HepG2 (cell line): ENCODE results near the gene GGTA1. TPM values are rescaled to one million over a fixed set of nuclear protein-coding genes. Genes with fewer than 3 reads are reported as not detected.

ENCODE experiments used
- ATAC-seq: fragments of 200-7000 bp; cut with Tn5 transposase; 3 replicates; pipeline ENCODE4 v1.9.1; 2020; ENCODE audit warnings: mild to moderate bottlenecking, moderate library complexity
- BruUV-seq: library from RNA; stranded (reverse); fragments of 400-500 nt; replicated peaks from 2 replicates; lab custom pipeline; 2021; lab: Mats Ljungman, UMichigan
- CTCF ChIA-PET: fragments of 300-600 bp; formaldehyde crosslinking; extraction: SDS; loops from one replicate; lab custom pipeline; 2021; ENCODE audit warnings: low total read pairs, inconsistent platforms, low intra/inter-chr PET ratio; lab: Yijun Ruan, JAX
- POLR2A ChIA-PET: fragments of 350-600 bp; sonication (Branson Sonifier 250); formaldehyde crosslinking; loops from one replicate; lab custom pipeline; 2020; ENCODE audit warnings: antibody characterized with exemption, inconsistent platforms; lab: Yijun Ruan, JAX
- DNase-seq: peaks from one replicate; pipeline ENCODE4 v3.0.0-alpha.2; 2015; ENCODE audit warnings: low spot score
- FAIRE-seq: peaks from 3 replicates; lab custom pipeline; 2011; peaks lifted over from hg19 to GRCh38; lab: Jason Lieb, UNC
- H2AFZ ChIP-seq: one replicate; pipeline ENCODE4 v1.6.1; 2011; ENCODE audit warnings: low read length, inconsistent platforms
- H3K27ac ChIP-seq: fragments of 300-600 bp; 3 replicates; pipeline ENCODE4 v1.8.0; 2011; ENCODE audit warnings: mixed run types, mild to moderate bottlenecking, mixed read lengths, low read length, inconsistent platforms; ENCODE audit not compliant: insufficient read depth; ENCODE audit errors: extremely low read length
- H3K27me3 ChIP-seq, 2 experiments: fragments of 200-600 bp in 1 of 2; 2 replicates in 1 of 2; 3 replicates in 1 of 2; pipeline versions ENCODE4 v1.6.0 to v1.8.0; 2011; ENCODE audit warnings: low read length in 2 of 2, mild to moderate bottlenecking in 2 of 2, moderate library complexity in 2 of 2, inconsistent platforms in 1 of 2; ENCODE audit not compliant: insufficient read depth in 2 of 2, control insufficient read depth in 1 of 2
- H3K36me3 ChIP-seq, 2 experiments: fragments of 200-600 bp in 1 of 2; replicated peaks in 1 of 2; 2 replicates in 1 of 2; 3 replicates in 1 of 2; pipeline versions ENCODE4 v1.5.1 to v1.8.0; 2011; ENCODE audit warnings: low read length in 2 of 2, inconsistent platforms in 1 of 2; ENCODE audit not compliant: insufficient read depth in 2 of 2, control insufficient read depth in 1 of 2
- H3K4me1 ChIP-seq: 2 replicates; pipeline ENCODE4 v1.5.1; 2012; ENCODE audit warnings: low read length, inconsistent platforms; ENCODE audit not compliant: insufficient read depth
- H3K4me2 ChIP-seq: 2 replicates; pipeline ENCODE4 v1.6.0; 2011; ENCODE audit warnings: low read depth, low read length, inconsistent platforms
- H3K4me3 ChIP-seq, 3 experiments: fragments of 200-600 bp in 1 of 3; sonication (generic), shearing (Covaris generic) in 1 of 3; replicated peaks in 1 of 3; 2 replicates each; pipeline ENCODE4 v1.5.1; 2011 to 2016; ENCODE audit warnings: low read length in 3 of 3, inconsistent platforms in 2 of 3, low read depth in 2 of 3, mild to moderate bottlenecking in 2 of 3, control low read depth in 1 of 3, mixed read lengths in 1 of 3; ENCODE audit not compliant: insufficient read depth in 1 of 3
- H3K79me2 ChIP-seq: one replicate; pipeline ENCODE4 v1.6.1; 2011; ENCODE audit warnings: low read length, inconsistent platforms; ENCODE audit not compliant: insufficient read depth
- H3K9ac ChIP-seq: 2 replicates; pipeline ENCODE4 v1.6.0; 2011; ENCODE audit warnings: mild to moderate bottlenecking, low read depth, low read length, inconsistent platforms; ENCODE audit not compliant: insufficient read depth
- H3K9me3 ChIP-seq: 2 replicates; pipeline ENCODE4 v1.5.1; 2012; ENCODE audit warnings: mild to moderate bottlenecking, low read length
- H4K20me1 ChIP-seq: 2 replicates; pipeline ENCODE4 v1.6.0; 2011; ENCODE audit warnings: inconsistent platforms, mild to moderate bottlenecking, low read length, moderate library complexity; ENCODE audit not compliant: insufficient read depth
- FIP1L1 ChIP-seq: fragments of 200-400 bp; formaldehyde crosslinking; IDR thresholded peaks from 2 replicates; pipeline ENCODE4 v1.6.1; 2018; ENCODE audit warnings: low read depth, mild to moderate bottlenecking, low read length, moderate library complexity, borderline replicate concordance; ENCODE audit not compliant: insufficient read depth
- HNRNPLL ChIP-seq: fragments of 200-400 bp; formaldehyde crosslinking; IDR thresholded peaks from 2 replicates; pipeline ENCODE4 v1.6.1; 2017; ENCODE audit warnings: mild to moderate bottlenecking, low read depth, low read length; ENCODE audit not compliant: poor library complexity, severe bottlenecking
- KAT8 ChIP-seq: IDR thresholded peaks from 2 replicates; pipeline ENCODE4 v1.6.1; 2016; ENCODE audit warnings: missing genetic modification reagents, missing compliant biosample characterization
- MYNN ChIP-seq: sonication (generic); formaldehyde crosslinking; IDR thresholded peaks from 2 replicates; pipeline ENCODE4 v1.4.0; 2020; ENCODE audit warnings: mild to moderate bottlenecking, low read depth, missing genetic modification reagents
- RORA ChIP-seq: sonication (generic); formaldehyde crosslinking; IDR thresholded peaks from 2 replicates; pipeline ENCODE4 v1.5.0; 2020; ENCODE audit warnings: mild to moderate bottlenecking, missing genetic modification reagents, moderate library complexity
- SIX4 ChIP-seq: sonication (generic); formaldehyde crosslinking; IDR thresholded peaks from 2 replicates; pipeline ENCODE4 v1.4.0; 2020; ENCODE audit warnings: missing genetic modification reagents
- ZFAT ChIP-seq: sonication (generic); formaldehyde crosslinking; conservative IDR thresholded peaks from 2 replicates; pipeline ENCODE4 v1.8.1; 2023; ENCODE audit warnings: missing genetic modification reagents, inconsistent platforms
- ZNF124 ChIP-seq: sonication (generic); formaldehyde crosslinking; IDR thresholded peaks from 2 replicates; pipeline ENCODE4 v1.4.0; 2020; ENCODE audit warnings: missing genetic modification reagents
- ZNF234 ChIP-seq: sonication (generic); formaldehyde crosslinking; conservative IDR thresholded peaks from 2 replicates; pipeline ENCODE4 v1.5.1; 2020; ENCODE audit warnings: mild to moderate bottlenecking, missing genetic modification reagents
- WGBS: methylation state at CpG from one replicate; pipeline ENCODE4 v1.1.6; 2017; ENCODE audit warnings: low lambda C conversion rate; 5-methylcytosine and 5-hydroxymethylcytosine counted together
- in situ Hi-C: cut with HindIII; loops from 2 replicates; pipeline ENCODE4 v1.10.0; 2017; ENCODE audit warnings: low pct_unique_long_range_greater_than_20kb; ENCODE audit not compliant: extremely low pct_ligation_motif_present
- intact Hi-C: fragments of 100-400 bp; cut with micrococcal nuclease; formaldehyde crosslinking; loops from one replicate; pipeline ENCODE4 v1.10.0; 2022; ENCODE audit not compliant: unreplicated experiment
- polyA plus RNA-seq, 8 experiments: library from polyadenylated mRNA; depleted of rRNA in 3 of 8; stranded (reverse) in 7 of 8; unstranded in 1 of 8; fragments of >200 nt; fragmentation: Illumina TruSeq in 4 of 8; extraction: Trizol in 4 of 8; gene quantifications; 2 replicates each; pipeline versions ENCODE4 v1.2.1 to v1.2.3, GENCODE V29; 2011 to 2016; ENCODE audit warnings: low read depth in 4 of 8, missing spikeins in 1 of 8, mixed read lengths in 1 of 8; ENCODE audit not compliant: insufficient read depth in 1 of 8
- total RNA-seq, 5 experiments: library from RNA; depleted of rRNA; stranded (reverse); fragments of >200 nt; fragmentation: Illumina TruSeq; extraction: Trizol; gene quantifications; 2 replicates each; pipeline ENCODE4 v1.2.3, GENCODE V29; 2016; ENCODE audit warnings: low read depth in 1 of 5
- TF ChIP-seq, protein P1 (sequence below): IDR thresholded peaks from 2 replicates; pipeline ENCODE4 v1.6.1; 2012; ENCODE audit warnings: low read length, improper control_type of control experiment
- TF ChIP-seq, protein P2 (sequence below): sonication (generic); formaldehyde crosslinking; IDR thresholded peaks from 2 replicates; pipeline ENCODE4 v1.4.0; 2020; ENCODE audit warnings: missing genetic modification reagents
- TF ChIP-seq, protein P3 (sequence below): sonication (generic); formaldehyde crosslinking; IDR thresholded peaks from 2 replicates; pipeline ENCODE4 v1.5.0; 2020; ENCODE audit warnings: missing genetic modification reagents
- TF ChIP-seq, protein P4 (sequence below): sonication (generic); formaldehyde crosslinking; IDR thresholded peaks from 2 replicates; pipeline ENCODE4 v1.5.0; 2020; ENCODE audit warnings: missing genetic modification reagents, mild to moderate bottlenecking, borderline replicate concordance

Gene GGTA1
- total and polyA plus RNA-seq, 2 of the 13 experiments (the other 11 are each of a cell fraction or from before 2014, with no cell fraction given) = not detected

DNA sequence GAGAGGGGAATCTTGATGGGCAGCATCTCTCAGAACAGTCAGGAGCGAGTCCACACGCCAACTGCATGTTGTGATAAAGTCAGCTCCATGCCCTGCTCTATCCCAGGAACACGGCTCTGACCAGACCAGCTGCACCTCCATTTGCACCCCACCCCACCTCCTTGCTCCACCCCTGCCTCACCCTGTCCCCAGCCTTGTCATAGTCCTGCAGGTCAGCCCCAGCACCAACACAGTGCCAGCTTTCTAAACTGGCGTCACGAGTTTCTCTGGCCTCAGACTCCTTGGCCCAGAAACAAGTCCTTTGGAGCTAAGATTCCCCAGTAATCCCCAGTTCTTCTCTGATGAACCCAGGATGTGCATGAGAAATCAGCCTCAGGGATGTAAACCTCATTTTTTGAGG lies 23.5 kb downstream of the GGTA1 start:
- H2AFZ ChIP-seq = no peak overlapping the region
- no peaks in the 10 kb centered on the region for H3K79me2 ChIP-seq
- ChIA-PET CTCF (no interaction called here), POLR2A (no interaction called here)
- in situ Hi-C loops = no loop called here
- WGBS = 11% methylated on average over 4 of the region's 5 CpGs
- intact Hi-C loops = no loop called here
- no peak overlapping the region for H3K4me3 ChIP-seq
- FAIRE-seq (no peak), DNase-seq (no peak), ATAC-seq (no peak)
- no peaks in the 10 kb centered on the region for H3K4me1 ChIP-seq
- H3K27ac ChIP-seq = no peak overlapping the region
- no peaks in the 10 kb centered on the region for H4K20me1 ChIP-seq
- H3K27me3 ChIP-seq = peaks cover 6 to 57% of the 10 kb centered on the region in 2 experiments; a peak in 4 of 5 replicates
- H3K9me3 ChIP-seq = no peaks in the 10 kb centered on the region
- no peaks in the 10 kb centered on the region for H3K36me3 ChIP-seq
- BruUV-seq = no TSS peak
- H3K9ac ChIP-seq = no peak overlapping the region
- no peak overlapping the region for H3K4me2 ChIP-seq
- TF ChIP-seq HNRNPLL = no peak
- TF ChIP-seq, protein P1, sequence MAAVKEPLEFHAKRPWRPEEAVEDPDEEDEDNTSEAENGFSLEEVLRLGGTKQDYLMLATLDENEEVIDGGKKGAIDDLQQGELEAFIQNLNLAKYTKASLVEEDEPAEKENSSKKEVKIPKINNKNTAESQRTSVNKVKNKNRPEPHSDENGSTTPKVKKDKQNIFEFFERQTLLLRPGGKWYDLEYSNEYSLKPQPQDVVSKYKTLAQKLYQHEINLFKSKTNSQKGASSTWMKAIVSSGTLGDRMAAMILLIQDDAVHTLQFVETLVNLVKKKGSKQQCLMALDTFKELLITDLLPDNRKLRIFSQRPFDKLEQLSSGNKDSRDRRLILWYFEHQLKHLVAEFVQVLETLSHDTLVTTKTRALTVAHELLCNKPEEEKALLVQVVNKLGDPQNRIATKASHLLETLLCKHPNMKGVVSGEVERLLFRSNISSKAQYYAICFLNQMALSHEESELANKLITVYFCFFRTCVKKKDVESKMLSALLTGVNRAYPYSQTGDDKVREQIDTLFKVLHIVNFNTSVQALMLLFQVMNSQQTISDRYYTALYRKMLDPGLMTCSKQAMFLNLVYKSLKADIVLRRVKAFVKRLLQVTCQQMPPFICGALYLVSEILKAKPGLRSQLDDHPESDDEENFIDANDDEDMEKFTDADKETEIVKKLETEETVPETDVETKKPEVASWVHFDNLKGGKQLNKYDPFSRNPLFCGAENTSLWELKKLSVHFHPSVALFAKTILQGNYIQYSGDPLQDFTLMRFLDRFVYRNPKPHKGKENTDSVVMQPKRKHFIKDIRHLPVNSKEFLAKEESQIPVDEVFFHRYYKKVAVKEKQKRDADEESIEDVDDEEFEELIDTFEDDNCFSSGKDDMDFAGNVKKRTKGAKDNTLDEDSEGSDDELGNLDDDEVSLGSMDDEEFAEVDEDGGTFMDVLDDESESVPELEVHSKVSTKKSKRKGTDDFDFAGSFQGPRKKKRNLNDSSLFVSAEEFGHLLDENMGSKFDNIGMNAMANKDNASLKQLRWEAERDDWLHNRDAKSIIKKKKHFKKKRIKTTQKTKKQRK = no peak
- no peak for TF ChIP-seq KAT8 (CRISPR knock-in tag)
- TF ChIP-seq, protein P2, sequence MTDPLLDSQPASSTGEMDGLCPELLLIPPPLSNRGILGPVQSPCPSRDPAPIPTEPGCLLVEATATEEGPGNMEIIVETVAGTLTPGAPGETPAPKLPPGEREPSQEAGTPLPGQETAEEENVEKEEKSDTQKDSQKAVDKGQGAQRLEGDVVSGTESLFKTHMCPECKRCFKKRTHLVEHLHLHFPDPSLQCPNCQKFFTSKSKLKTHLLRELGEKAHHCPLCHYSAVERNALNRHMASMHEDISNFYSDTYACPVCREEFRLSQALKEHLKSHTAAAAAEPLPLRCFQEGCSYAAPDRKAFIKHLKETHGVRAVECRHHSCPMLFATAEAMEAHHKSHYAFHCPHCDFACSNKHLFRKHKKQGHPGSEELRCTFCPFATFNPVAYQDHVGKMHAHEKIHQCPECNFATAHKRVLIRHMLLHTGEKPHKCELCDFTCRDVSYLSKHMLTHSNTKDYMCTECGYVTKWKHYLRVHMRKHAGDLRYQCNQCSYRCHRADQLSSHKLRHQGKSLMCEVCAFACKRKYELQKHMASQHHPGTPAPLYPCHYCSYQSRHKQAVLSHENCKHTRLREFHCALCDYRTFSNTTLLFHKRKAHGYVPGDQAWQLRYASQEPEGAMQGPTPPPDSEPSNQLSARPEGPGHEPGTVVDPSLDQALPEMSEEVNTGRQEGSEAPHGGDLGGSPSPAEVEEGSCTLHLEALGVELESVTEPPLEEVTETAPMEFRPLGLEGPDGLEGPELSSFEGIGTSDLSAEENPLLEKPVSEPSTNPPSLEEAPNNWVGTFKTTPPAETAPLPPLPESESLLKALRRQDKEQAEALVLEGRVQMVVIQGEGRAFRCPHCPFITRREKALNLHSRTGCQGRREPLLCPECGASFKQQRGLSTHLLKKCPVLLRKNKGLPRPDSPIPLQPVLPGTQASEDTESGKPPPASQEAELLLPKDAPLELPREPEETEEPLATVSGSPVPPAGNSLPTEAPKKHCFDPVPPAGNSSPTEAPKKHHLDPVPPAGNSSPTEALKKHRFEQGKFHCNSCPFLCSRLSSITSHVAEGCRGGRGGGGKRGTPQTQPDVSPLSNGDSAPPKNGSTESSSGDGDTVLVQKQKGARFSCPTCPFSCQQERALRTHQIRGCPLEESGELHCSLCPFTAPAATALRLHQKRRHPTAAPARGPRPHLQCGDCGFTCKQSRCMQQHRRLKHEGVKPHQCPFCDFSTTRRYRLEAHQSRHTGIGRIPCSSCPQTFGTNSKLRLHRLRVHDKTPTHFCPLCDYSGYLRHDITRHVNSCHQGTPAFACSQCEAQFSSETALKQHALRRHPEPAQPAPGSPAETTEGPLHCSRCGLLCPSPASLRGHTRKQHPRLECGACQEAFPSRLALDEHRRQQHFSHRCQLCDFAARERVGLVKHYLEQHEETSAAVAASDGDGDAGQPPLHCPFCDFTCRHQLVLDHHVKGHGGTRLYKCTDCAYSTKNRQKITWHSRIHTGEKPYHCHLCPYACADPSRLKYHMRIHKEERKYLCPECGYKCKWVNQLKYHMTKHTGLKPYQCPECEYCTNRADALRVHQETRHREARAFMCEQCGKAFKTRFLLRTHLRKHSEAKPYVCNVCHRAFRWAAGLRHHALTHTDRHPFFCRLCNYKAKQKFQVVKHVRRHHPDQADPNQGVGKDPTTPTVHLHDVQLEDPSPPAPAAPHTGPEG (CRISPR knock-in tag) = no peak
- no peak for TF ChIP-seq ZNF234
- TF ChIP-seq RORA (CRISPR knock-in tag) = no peak
- no peak for TF ChIP-seq SIX4
- TF ChIP-seq, protein P3, sequence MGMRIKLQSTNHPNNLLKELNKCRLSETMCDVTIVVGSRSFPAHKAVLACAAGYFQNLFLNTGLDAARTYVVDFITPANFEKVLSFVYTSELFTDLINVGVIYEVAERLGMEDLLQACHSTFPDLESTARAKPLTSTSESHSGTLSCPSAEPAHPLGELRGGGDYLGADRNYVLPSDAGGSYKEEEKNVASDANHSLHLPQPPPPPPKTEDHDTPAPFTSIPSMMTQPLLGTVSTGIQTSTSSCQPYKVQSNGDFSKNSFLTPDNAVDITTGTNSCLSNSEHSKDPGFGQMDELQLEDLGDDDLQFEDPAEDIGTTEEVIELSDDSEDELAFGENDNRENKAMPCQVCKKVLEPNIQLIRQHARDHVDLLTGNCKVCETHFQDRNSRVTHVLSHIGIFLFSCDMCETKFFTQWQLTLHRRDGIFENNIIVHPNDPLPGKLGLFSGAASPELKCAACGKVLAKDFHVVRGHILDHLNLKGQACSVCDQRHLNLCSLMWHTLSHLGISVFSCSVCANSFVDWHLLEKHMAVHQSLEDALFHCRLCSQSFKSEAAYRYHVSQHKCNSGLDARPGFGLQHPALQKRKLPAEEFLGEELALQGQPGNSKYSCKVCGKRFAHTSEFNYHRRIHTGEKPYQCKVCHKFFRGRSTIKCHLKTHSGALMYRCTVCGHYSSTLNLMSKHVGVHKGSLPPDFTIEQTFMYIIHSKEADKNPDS (CRISPR knock-in tag) = no peak
- TF ChIP-seq, protein P4, sequence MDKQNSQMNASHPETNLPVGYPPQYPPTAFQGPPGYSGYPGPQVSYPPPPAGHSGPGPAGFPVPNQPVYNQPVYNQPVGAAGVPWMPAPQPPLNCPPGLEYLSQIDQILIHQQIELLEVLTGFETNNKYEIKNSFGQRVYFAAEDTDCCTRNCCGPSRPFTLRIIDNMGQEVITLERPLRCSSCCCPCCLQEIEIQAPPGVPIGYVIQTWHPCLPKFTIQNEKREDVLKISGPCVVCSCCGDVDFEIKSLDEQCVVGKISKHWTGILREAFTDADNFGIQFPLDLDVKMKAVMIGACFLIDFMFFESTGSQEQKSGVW (CRISPR knock-in tag) = no peak
- TF ChIP-seq MYNN (CRISPR knock-in tag) = no peak
- no peak for TF ChIP-seq FIP1L1
- no peak for TF ChIP-seq ZNF124
- no peak for TF ChIP-seq ZFAT (CRISPR knock-in tag)
